ENCODE data around the gene MAOB. TPM values are rescaled to one million over a fixed set of nuclear protein-coding genes. Genes with fewer than 3 reads are reported as not detected.
"Not testable (repeated sequence)": the region's sequence is repeated elsewhere in the genome, so short reads cannot be mapped to it uniquely, and the experiment has no call there.

The MAOB gene
- total and polyA plus RNA-seq, 7 donors = 5.2 to 65.4 (median 23.2) TPM

- TF ChIP-seq, protein P1, sequence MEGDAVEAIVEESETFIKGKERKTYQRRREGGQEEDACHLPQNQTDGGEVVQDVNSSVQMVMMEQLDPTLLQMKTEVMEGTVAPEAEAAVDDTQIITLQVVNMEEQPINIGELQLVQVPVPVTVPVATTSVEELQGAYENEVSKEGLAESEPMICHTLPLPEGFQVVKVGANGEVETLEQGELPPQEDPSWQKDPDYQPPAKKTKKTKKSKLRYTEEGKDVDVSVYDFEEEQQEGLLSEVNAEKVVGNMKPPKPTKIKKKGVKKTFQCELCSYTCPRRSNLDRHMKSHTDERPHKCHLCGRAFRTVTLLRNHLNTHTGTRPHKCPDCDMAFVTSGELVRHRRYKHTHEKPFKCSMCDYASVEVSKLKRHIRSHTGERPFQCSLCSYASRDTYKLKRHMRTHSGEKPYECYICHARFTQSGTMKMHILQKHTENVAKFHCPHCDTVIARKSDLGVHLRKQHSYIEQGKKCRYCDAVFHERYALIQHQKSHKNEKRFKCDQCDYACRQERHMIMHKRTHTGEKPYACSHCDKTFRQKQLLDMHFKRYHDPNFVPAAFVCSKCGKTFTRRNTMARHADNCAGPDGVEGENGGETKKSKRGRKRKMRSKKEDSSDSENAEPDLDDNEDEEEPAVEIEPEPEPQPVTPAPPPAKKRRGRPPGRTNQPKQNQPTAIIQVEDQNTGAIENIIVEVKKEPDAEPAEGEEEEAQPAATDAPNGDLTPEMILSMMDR (IDR thresholded peaks at IDR 0.05) = no peak
- no peaks in the 10 kb centered on the region for H3K9me3 ChIP-seq
- intact Hi-C loops (cut with DNase I) = no loop called here
- peaks cover 0 to 3% (median 0%) of the 10 kb centered on the region in 4 donors for H3K4me1 ChIP-seq
- no peak for DNase-seq
- no peak overlapping the region for H3K4me3 ChIP-seq
- peaks cover 0 to 14% (median 3%) of the 10 kb centered on the region in 4 donors for H3K36me3 ChIP-seq
- no peak overlapping the region for H3K27ac ChIP-seq
- H3K27me3 ChIP-seq = no peaks in the 10 kb centered on the region
- WGBS, 2 donors = 67 to 74% methylated on average over 5 of the region's 5 CpGs
Observed at GRCh38 chrX:43728002-43728401, 154.2 kb downstream of the MAOB start.

DNA sequence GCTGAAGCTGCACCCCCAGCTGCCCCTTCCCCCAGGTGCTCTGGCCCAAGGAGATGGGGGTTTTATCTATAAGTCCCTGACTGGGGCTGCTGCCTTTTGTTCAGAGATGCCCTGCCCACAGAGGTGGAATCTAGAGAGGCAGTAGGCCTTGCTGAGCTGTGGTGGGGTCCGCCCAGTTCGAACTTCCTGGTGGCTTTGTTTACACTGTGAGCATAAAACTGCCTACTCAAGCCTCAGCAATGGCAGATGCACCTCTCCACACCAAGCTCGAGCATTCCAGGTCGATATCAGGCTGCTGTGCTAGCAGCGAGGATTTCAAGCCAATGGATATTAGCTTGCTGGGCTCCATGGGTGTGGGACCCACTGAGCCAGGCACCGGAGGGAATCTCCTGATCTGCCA lies 155.0 kb downstream of the MAOB start:
- H3K4me3 ChIP-seq; H3K9me3 ChIP-seq; intact Hi-C loops (cut with DNase I); H3K4me1 ChIP-seq; DNase-seq; H3K27me3 ChIP-seq; H3K27ac ChIP-seq: not testable (repeated sequence)
- WGBS, 2 donors = 32 to 72% methylated on average over 6 of the region's 6 CpGs
- peaks cover 0 to 15% (median 3%) of the 10 kb centered on the region in 4 donors for H3K36me3 ChIP-seq

- H3K36me3 ChIP-seq; H3K27me3 ChIP-seq; H3K4me3 ChIP-seq; DNase-seq; H3K27ac ChIP-seq; intact Hi-C loops (cut with DNase I); H3K9me3 ChIP-seq; H3K4me1 ChIP-seq: not testable (repeated sequence)
- WGBS, 2 donors = 59 to 87% methylated on average over 5 of the region's 5 CpGs
Observed at GRCh38 chrX:43725227-43725626, 157.0 kb downstream of the MAOB start.

- peaks cover 0 to 4% (median 0%) of the 10 kb centered on the region in 4 donors for H3K36me3 ChIP-seq
- H3K9me3 ChIP-seq = no peaks in the 10 kb centered on the region
- no peaks in the 10 kb centered on the region for H3K4me1 ChIP-seq
- H3K4me3 ChIP-seq = no peak overlapping the region
- 87 to 88% methylated on average over 1 of the region's 1 CpG for WGBS, 2 donors
- DNase-seq = no peak
- no peak for TF ChIP-seq POLR2AphosphoS5 (IDR thresholded peaks at IDR 0.05)
- TF ChIP-seq EP300 (IDR thresholded peaks at IDR 0.05) = no peak
- TF ChIP-seq POLR2A (IDR thresholded peaks at IDR 0.05) = no peak
- TF ChIP-seq, protein P1 (IDR thresholded peaks at IDR 0.05) = no peak
- H3K27ac ChIP-seq = no peak overlapping the region
- intact Hi-C loops (cut with DNase I) = no loop called here
- no peaks in the 10 kb centered on the region for H3K27me3 ChIP-seq
Observed at GRCh38 chrX:43720961-43721360, 161.3 kb downstream of the MAOB start.

GRCh38 chrX:43720082-43720481 lies 162.2 kb downstream of the MAOB start:
- Histone ChIP-seq H3K9me3 (no peaks in the 10 kb centered on the region), H3K4me3 (no peak overlapping the region), H3K4me1 (no peaks in the 10 kb centered on the region), H3K27me3 (no peaks in the 10 kb centered on the region), H3K27ac (no peak overlapping the region), H3K36me3 (peaks cover 0 to 4% (median 0%) of the 10 kb centered on the region in 4 donors)
- no peak for DNase-seq
- intact Hi-C loops (cut with DNase I) = no loop called here
- WGBS, 2 donors = 83 to 94% methylated on average over 3 of the region's 3 CpGs
- TF ChIP-seq, protein P1 (IDR thresholded peaks at IDR 0.05) = no peak
- TF ChIP-seq EP300 (IDR thresholded peaks at IDR 0.05) = no peak
- no peak for TF ChIP-seq POLR2AphosphoS5 (IDR thresholded peaks at IDR 0.05)

DNA sequence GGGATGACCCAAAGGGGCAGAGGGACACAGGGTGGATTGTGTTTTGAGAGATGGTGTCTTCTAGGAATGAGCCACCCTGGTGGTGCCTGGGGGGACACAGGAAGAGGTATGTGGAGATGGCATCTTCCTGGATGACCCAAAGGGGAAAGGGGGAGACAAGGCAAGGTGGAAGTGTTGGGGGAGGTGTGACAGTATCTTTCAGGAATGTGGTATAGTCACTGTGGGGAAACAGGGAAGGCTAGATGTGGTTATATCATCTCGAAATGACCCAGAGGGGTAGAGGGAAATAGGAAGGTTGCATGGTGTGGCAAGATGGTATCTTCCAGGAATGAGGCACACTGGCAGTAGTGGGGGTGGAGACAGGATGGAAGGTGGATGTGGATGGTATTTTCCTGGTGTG lies 163.3 kb downstream of the MAOB start:
- no peak for TF ChIP-seq POLR2A (IDR thresholded peaks at IDR 0.05)
- Histone ChIP-seq H3K4me1 (no peaks in the 10 kb centered on the region), H3K27me3 (no peaks in the 10 kb centered on the region), H3K27ac (no peak overlapping the region), H3K9me3 (no peaks in the 10 kb centered on the region), H3K4me3 (no peak overlapping the region), H3K36me3 (peaks cover 0 to 4% (median 0%) of the 10 kb centered on the region in 4 donors)
- intact Hi-C loops (cut with DNase I) = no loop called here
- WGBS, 2 donors = 80 to 90% methylated on average over 1 of the region's 1 CpG
- no peak for DNase-seq
